Activated CD4-positive, alpha-beta T cell treated with anti-CD3 and anti-CD28 coated beads, Interleukin-2, amount 50 U/mL, for 1 hour (primary cell): Measurements from ENCODE around the gene TRAPPC8.
"Not testable (repeated sequence)": the region's sequence is repeated elsewhere in the genome, so short reads cannot be mapped to it uniquely, and the experiment has no call there.

ENCODE experiments used
- DNase-seq: peaks from one replicate; pipeline ENCODE4 v3.0.0-alpha.2; 2020

TRAPPC8 gene

GRCh38 chr18:31840499-31840898, 102.4 kb downstream of the TRAPPC8 start:
- no peak for DNase-seq

GRCh38 chr18:31837879-31838278, 105.0 kb downstream of the TRAPPC8 start:
- DNase-seq, result no peak

- DNase-seq, result no peak
Measured at GRCh38 chr18:31835528-31836133, 107.3 kb downstream of the TRAPPC8 start.

- DNase-seq, result no peak
Measured at GRCh38 chr18:31831903-31832302, 111.0 kb downstream of the TRAPPC8 start.

GRCh38 chr18:31830686-31831085, 112.2 kb downstream of the TRAPPC8 start:
- DNase-seq, result no peak

GRCh38 chr18:31828613-31829012, 114.3 kb downstream of the TRAPPC8 start:
- no peak for DNase-seq

- DNase-seq, result not testable (repeated sequence)
Measured at GRCh38 chr18:31826673-31827325, 116.1 kb downstream of the TRAPPC8 start.

- DNase-seq, result no peak
Measured at GRCh38 chr18:31825772-31826171, 117.2 kb downstream of the TRAPPC8 start.

- DNase-seq, result no peak
Measured at GRCh38 chr18:31821545-31822171, 121.3 kb downstream of the TRAPPC8 start.

GRCh38 chr18:31819925-31820229, 123.1 kb downstream of the TRAPPC8 start:
- DNase-seq, result no peak

- no peak for DNase-seq
Measured at GRCh38 chr18:31819106-31819924, 123.6 kb downstream of the TRAPPC8 start.

GRCh38 chr18:31814132-31814531, 128.8 kb downstream of the TRAPPC8 start:
- DNase-seq, result no peak

GRCh38 chr18:31810336-31811130, 132.4 kb downstream of the TRAPPC8 start:
- DNase-seq, result not testable (repeated sequence)

- DNase-seq, result not testable (repeated sequence)
Measured at GRCh38 chr18:31809049-31809448, 133.9 kb downstream of the TRAPPC8 start.

- DNase-seq, result no peak
Measured at GRCh38 chr18:31801078-31801477, 141.8 kb downstream of the TRAPPC8 start.

- DNase-seq, result not testable (repeated sequence)
Measured at GRCh38 chr18:31799257-31799656, 143.7 kb downstream of the TRAPPC8 start.

GRCh38 chr18:31798399-31798798, 144.5 kb downstream of the TRAPPC8 start:
- DNase-seq, result no peak

GRCh38 chr18:31795747-31796146, 147.2 kb downstream of the TRAPPC8 start:
- no peak for DNase-seq

- no peak for DNase-seq
Measured at GRCh38 chr18:31793531-31793930, 149.4 kb downstream of the TRAPPC8 start.

- no peak for DNase-seq
Measured at GRCh38 chr18:31792580-31792911, 150.4 kb downstream of the TRAPPC8 start.

- DNase-seq, result no peak
Measured at GRCh38 chr18:31791817-31792579, 150.9 kb downstream of the TRAPPC8 start.

- DNase-seq, result no peak
Measured at GRCh38 chr18:31789409-31789808, 153.5 kb downstream of the TRAPPC8 start.
